Stomach (tissue), 4 donors: ENCODE measurements around the gene FLAD1.

Experiments
- CTCF ChIP-seq, 7 experiments: fragments of 450-650 bp in 4 of 7; fragments of 200-600 bp in 3 of 7; sonication (generic) in 3 of 7; IDR thresholded peaks; one replicate each; pipeline ENCODE4 v1.5.1; 2016 to 2019; ENCODE audit warnings: antibody characterized with exemption in 7 of 7, control low read depth in 2 of 7, mild to moderate bottlenecking in 1 of 7
- POLR2A ChIP-seq, 4 donors: fragments of 450-650 bp; IDR thresholded peaks; one replicate each; pipeline ENCODE4 v1.6.1; 2016; ENCODE audit warnings: antibody characterized with exemption in 4 of 4, control low read depth in 2 of 4, mild to moderate bottlenecking in 1 of 4, moderate library complexity in 1 of 4

GRCh38 chr1:154999571-155000410 is 16.6 kb downstream of the FLAD1 start:
- TF ChIP-seq CTCF (IDR thresholded peaks at IDR 0.05) (no peak), POLR2A (IDR thresholded peaks at IDR 0.05) (no peak)
